ENCODE results near the gene PLCB4. TPM values are rescaled to one million over a fixed set of nuclear protein-coding genes. Genes with fewer than 3 reads are reported as not detected.

PLCB4 gene
- total RNA-seq, 1 experiment from 2014 or later = 10.1 TPM

GRCh38 chr20:9331707-9332435 is 263.0 kb downstream of the PLCB4 start:
- Histone ChIP-seq H4K20me1 (ENCODE audit: control insufficient read depth, insufficient read depth, insufficient read length) (no peaks in the 10 kb centered on the region), H4K5ac (ENCODE audit: insufficient read length, low read depth, low read length) (no peak overlapping the region), H2BK20ac (ENCODE audit: low read depth, low read length, poor library complexity, severe bottlenecking) (no peak overlapping the region), H3K27ac (ENCODE audit: insufficient read length, low read depth, low read length) (no peak overlapping the region), H2AFZ (ENCODE audit: low read length) (no peak overlapping the region), H3K79me2 (ENCODE audit: insufficient read depth, low read length) (no peaks in the 10 kb centered on the region), H3K14ac (ENCODE audit: insufficient read depth, low read length) (no peak overlapping the region), H3K4ac (ENCODE audit: low read depth, low read length) (no peak overlapping the region), H4K91ac (ENCODE audit: insufficient read length, low read depth, low read length) (no peak overlapping the region), H2BK5ac (ENCODE audit: insufficient read length, low read length) (no peak overlapping the region), H2BK12ac (ENCODE audit: insufficient read length, low read depth, low read length) (no peak overlapping the region), H2AK5ac (ENCODE audit: insufficient read length, low read length) (no peak overlapping the region), H3K4me2 (ENCODE audit: insufficient read depth, insufficient read length, low read length) (no peak overlapping the region), H3K9ac (ENCODE audit: extremely low read depth, insufficient read length, low read length) (no peak overlapping the region), H3K27me3 (ENCODE audit: insufficient read depth, low read length) (no peaks in the 10 kb centered on the region), H3K23me2 (ENCODE audit: insufficient read length, low read depth, low read length, poor library complexity, severe bottlenecking) (no peaks in the 10 kb centered on the region), H3K18ac (ENCODE audit: insufficient read length, low read depth, low read length) (no peak overlapping the region), H3K79me1 (ENCODE audit: insufficient read depth, low read depth, low read length, poor library complexity, severe bottlenecking) (no peaks in the 10 kb centered on the region), H4K8ac (replicated peaks; ENCODE audit: insufficient read length, low read depth, low read length) (no peak overlapping the region), H2BK120ac (ENCODE audit: low read depth, low read length, poor library complexity, severe bottlenecking) (no peak overlapping the region), H3K4me1 (ENCODE audit: insufficient read depth, low read length) (peaks cover 2% of the 10 kb centered on the region; the same call in 1 of the 2 replicates), H2BK15ac (ENCODE audit: low read depth, low read length) (no peak overlapping the region), H3K9me3 (ENCODE audit: control insufficient read depth, low read depth, low read length) (no peaks in the 10 kb centered on the region), H3K23ac (ENCODE audit: insufficient read length, low read depth, low read length) (no peak overlapping the region), H3T11ph (ENCODE audit: low read length) (no peak overlapping the region), H3K56ac (ENCODE audit: insufficient read length, low read depth, low read length) (no peak overlapping the region)
- no peak for DNase-seq
- Mint-ChIP-seq H3K27ac (no peak overlapping the region), H3K4me1 (peaks cover 14 to 15% of the 10 kb centered on the region in 2 experiments), H3K4me3 (no peak overlapping the region), H3K9me3 (no peaks in the 10 kb centered on the region), H3K36me3 (ENCODE audit: insufficient read depth in 1 of 3, low read depth in 3 of 3) (no peaks in the 10 kb centered on the region), H3K27me3 (ENCODE audit: low read depth) (no peaks in the 10 kb centered on the region)
- no peak for TF ChIP-seq CTCF (conservative IDR thresholded peaks at IDR 0.05)
- WGBS (ENCODE audit: extremely low coverage, insufficient read length, low lambda C conversion rate) = no CpG with 5 or more reads among the region's 2 CpGs
